Upper lobe of left lung (tissue), 4 donors: ENCODE measurements around the gene ALG9.

Experiments used
- CTCF ChIP-seq, 6 experiments: fragments of 450-650 bp in 4 of 6; fragments of 200-600 bp in 2 of 6; sonication (generic) in 2 of 6; IDR thresholded peaks; one replicate each; pipeline ENCODE4 v1.5.1; 2016 to 2019; ENCODE audit warnings: antibody characterized with exemption in 6 of 6
- EP300 ChIP-seq, 4 donors: sonication (generic); formaldehyde crosslinking; IDR thresholded peaks; one replicate each; pipeline ENCODE4 v1.5.1; 2017; ENCODE audit warnings: antibody characterized with exemption in 4 of 4, control low read depth in 2 of 4
- POLR2A ChIP-seq, 4 donors: fragments of 450-650 bp; IDR thresholded peaks; one replicate each; pipeline ENCODE4 v1.5.1; 2016 to 2017; ENCODE audit warnings: antibody characterized with exemption in 4 of 4, mild to moderate bottlenecking in 2 of 4
- POLR2AphosphoS5 ChIP-seq, 2 donors: sonication (generic); formaldehyde crosslinking; IDR thresholded peaks; one replicate each; pipeline ENCODE4 v1.5.1; 2017; ENCODE audit warnings: antibody characterized with exemption in 2 of 2

- TF ChIP-seq POLR2A (IDR thresholded peaks at IDR 0.05) (no peak), POLR2AphosphoS5 (IDR thresholded peaks at IDR 0.05) (no peak), CTCF (IDR thresholded peaks at IDR 0.05) (no peak), EP300 (IDR thresholded peaks at IDR 0.05) (no peak)
These were observed 31.2 kb downstream of the ALG9 start for GRCh38 chr11:111840143-111840542.
